Sigmoid colon (tissue), 7 donors: ENCODE data around the gene YBX1. TPM values are rescaled to one million over a fixed set of nuclear protein-coding genes. Genes with fewer than 3 reads are reported as not detected.

Experiments used
- DNase-seq: peaks from one replicate; pipeline ENCODE4 v3.0.0-alpha.2; 2019
- H3K27ac ChIP-seq, 4 donors: fragments of 200-600 bp; sonication (generic); one replicate each; pipeline ENCODE4 v1.5.1; 2016 to 2019; ENCODE audit warnings: mild to moderate bottlenecking in 1 of 4
- H3K27me3 ChIP-seq, 3 donors: fragments of 200-600 bp; sonication (generic); one replicate each; pipeline ENCODE4 v1.5.1; 2019; ENCODE audit warnings: mild to moderate bottlenecking in 1 of 3
- H3K36me3 ChIP-seq, 4 donors: fragments of 200-600 bp; sonication (generic); one replicate each; pipeline ENCODE4 v1.5.1; 2016 to 2019
- H3K4me1 ChIP-seq, 4 donors: fragments of 200-600 bp; sonication (generic); one replicate each; pipeline ENCODE4 v1.5.1; 2017 to 2019
- H3K4me3 ChIP-seq, 4 donors: fragments of 200-600 bp; sonication (generic); one replicate each; pipeline ENCODE4 v1.5.1; 2017 to 2019; ENCODE audit warnings: mild to moderate bottlenecking in 2 of 4, moderate library complexity in 1 of 4
- H3K9me3 ChIP-seq, 4 donors: fragments of 200-600 bp in 3 of 4; sonication (generic) in 3 of 4; one replicate each; pipeline versions ENCODE4 v1.5.1 to v1.6.1; 2013 to 2019
- EP300 ChIP-seq, 4 donors: sonication (generic); formaldehyde crosslinking; IDR thresholded peaks; one replicate each; pipeline ENCODE4 v1.6.1; 2017; ENCODE audit warnings: antibody characterized with exemption in 4 of 4
- POLR2A ChIP-seq, 2 donors: fragments of 450-650 bp; IDR thresholded peaks; one replicate each; pipeline ENCODE4 v1.6.1; 2016; ENCODE audit warnings: antibody characterized with exemption in 2 of 2, mild to moderate bottlenecking in 2 of 2, moderate library complexity in 2 of 2
- POLR2AphosphoS5 ChIP-seq, 4 donors: sonication (generic); formaldehyde crosslinking; IDR thresholded peaks; one replicate each; pipeline ENCODE4 v1.6.1; 2017; ENCODE audit warnings: antibody characterized with exemption in 4 of 4
- WGBS, 2 donors: extraction: QIAGEN DNeasy Blood & Tissue Kit; methylation state at CpG; one replicate each; pipeline ENCODE4 v1.1.7; 2013; 5-methylcytosine and 5-hydroxymethylcytosine counted together
- intact Hi-C: fragments of 100-400 bp; cut with DNase I; formaldehyde crosslinking; loops from one replicate; pipeline ENCODE4 v1.15.1; 2023
- polyA plus RNA-seq, 3 donors: library from polyadenylated mRNA; stranded (reverse); fragments of 200-250 nt; gene quantifications; one replicate each; pipeline ENCODE4 v1.2.3, GENCODE V29; 2013
- total RNA-seq, 4 donors: library from RNA; depleted of rRNA; stranded (reverse); fragments of >200 nt; gene quantifications; one replicate each; pipeline ENCODE4 v1.1.0, GENCODE V29; 2016
- TF ChIP-seq, protein P1 (sequence below), 4 experiments: fragments of 450-650 bp in 3 of 4; fragments of 200-600 bp in 1 of 4; IDR thresholded peaks; one replicate each; pipeline ENCODE4 v1.5.1; 2016 to 2019; ENCODE audit warnings: antibody characterized with exemption in 4 of 4, mild to moderate bottlenecking in 3 of 4, moderate library complexity in 2 of 4
- donor health status: healthy with polysubstance abuse.
- donor health status: Bipolar disorder and iron deficiency.
- donor health status: healthy.

The YBX1 gene
- total and polyA plus RNA-seq, 7 donors: 685 to 897 (median 763) TPM

DNA sequence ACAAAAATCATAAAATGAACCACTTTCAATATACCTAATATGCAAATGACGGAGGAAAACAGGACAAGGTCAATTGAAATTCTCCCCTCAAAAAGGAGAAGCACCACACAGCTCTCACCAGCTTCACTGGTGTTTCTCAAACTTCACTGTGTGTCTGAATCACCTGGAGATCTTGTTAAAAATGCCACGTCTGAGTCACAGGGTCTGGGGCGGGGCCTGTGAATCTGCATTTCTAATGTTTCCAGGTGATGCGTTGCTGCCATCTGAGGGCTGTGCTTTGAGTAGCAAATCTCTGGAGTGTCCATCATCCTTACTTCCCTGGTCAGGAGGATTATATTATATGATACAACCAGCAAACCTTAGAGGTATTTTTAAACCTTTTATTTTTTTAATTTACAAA lies 48.8 kb downstream of the YBX1 start:
- Histone ChIP-seq H3K27me3 (no peaks in the 10 kb centered on the region), H3K4me3 (no peak overlapping the region), H3K9me3 (no peaks in the 10 kb centered on the region), H3K27ac (no peak overlapping the region), H3K4me1 (no peaks in the 10 kb centered on the region), H3K36me3 (no peaks in the 10 kb centered on the region)
- WGBS, 2 donors: 55 to 70% methylated on average over 4 of the region's 4 CpGs
- TF ChIP-seq EP300 (IDR thresholded peaks at IDR 0.05): no peak
- TF ChIP-seq, protein P1, sequence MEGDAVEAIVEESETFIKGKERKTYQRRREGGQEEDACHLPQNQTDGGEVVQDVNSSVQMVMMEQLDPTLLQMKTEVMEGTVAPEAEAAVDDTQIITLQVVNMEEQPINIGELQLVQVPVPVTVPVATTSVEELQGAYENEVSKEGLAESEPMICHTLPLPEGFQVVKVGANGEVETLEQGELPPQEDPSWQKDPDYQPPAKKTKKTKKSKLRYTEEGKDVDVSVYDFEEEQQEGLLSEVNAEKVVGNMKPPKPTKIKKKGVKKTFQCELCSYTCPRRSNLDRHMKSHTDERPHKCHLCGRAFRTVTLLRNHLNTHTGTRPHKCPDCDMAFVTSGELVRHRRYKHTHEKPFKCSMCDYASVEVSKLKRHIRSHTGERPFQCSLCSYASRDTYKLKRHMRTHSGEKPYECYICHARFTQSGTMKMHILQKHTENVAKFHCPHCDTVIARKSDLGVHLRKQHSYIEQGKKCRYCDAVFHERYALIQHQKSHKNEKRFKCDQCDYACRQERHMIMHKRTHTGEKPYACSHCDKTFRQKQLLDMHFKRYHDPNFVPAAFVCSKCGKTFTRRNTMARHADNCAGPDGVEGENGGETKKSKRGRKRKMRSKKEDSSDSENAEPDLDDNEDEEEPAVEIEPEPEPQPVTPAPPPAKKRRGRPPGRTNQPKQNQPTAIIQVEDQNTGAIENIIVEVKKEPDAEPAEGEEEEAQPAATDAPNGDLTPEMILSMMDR (IDR thresholded peaks at IDR 0.05): no peak
- no peak for TF ChIP-seq POLR2A (IDR thresholded peaks at IDR 0.05)
- no peak for TF ChIP-seq POLR2AphosphoS5 (IDR thresholded peaks at IDR 0.05)
- no peak for DNase-seq
- intact Hi-C loops: no loop called here

DNA sequence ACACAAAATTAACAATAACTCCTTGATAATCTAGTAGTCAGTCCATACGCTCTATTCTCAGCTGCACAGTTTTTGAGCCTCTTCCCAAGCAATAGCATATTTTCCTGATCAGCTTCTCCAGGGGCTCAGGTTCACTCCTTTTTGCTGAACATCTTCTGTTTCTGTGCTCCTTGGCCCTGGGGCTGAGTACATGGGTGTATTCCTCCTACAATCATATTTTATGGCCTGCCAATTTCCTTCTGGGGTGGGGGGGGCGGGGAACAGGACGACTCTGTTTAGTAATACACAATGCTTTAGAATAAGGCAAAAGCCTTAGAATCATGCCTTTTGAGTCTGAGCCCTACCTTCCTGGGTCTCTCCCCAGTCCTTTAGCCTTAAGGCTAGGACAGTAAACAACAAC lies 49.4 kb downstream of the YBX1 start:
- Histone ChIP-seq H3K36me3 (no peaks in the 10 kb centered on the region), H3K27ac (no peak overlapping the region), H3K4me3 (no peak overlapping the region), H3K27me3 (no peaks in the 10 kb centered on the region), H3K4me1 (no peaks in the 10 kb centered on the region), H3K9me3 (no peaks in the 10 kb centered on the region)
- no peak for DNase-seq
- WGBS, 2 donors: 23 to 72% methylated on average over 3 of the region's 3 CpGs
- no peak for TF ChIP-seq EP300 (IDR thresholded peaks at IDR 0.05)
- no peak for TF ChIP-seq POLR2AphosphoS5 (IDR thresholded peaks at IDR 0.05)
- TF ChIP-seq, protein P1 (IDR thresholded peaks at IDR 0.05): no peak
- TF ChIP-seq POLR2A (IDR thresholded peaks at IDR 0.05): no peak
- intact Hi-C loops: no loop called here

DNA sequence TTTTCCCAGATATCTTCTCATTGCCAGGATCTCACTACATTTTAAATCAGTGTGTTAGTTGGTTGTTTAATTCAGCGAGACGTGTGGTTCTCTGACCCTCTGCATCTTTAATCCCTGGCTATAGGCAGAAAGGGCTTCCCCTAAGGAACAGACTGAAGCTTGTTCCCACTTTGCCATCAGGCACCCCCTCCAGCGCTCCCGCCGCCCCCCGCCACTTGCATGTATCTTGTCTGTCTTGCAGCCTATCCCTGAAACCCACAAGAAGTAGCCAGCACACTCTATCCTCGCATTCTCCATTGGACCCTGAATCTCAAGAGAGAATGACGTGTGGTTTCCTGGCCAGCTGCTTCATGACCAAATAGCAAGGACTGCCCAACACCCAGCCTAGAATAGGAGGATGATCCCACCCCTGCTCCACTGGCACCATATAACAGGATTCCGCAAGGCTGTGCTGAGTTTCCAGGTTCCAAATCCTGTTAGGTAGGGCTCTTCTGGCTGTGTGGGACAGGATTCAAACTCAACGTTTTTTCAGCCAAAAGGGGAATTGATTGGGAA lies 50.0 kb downstream of the YBX1 start:
- no peak overlapping the region for H3K27ac ChIP-seq
- TF ChIP-seq, protein P1 (IDR thresholded peaks at IDR 0.05): no peak
- TF ChIP-seq POLR2A (IDR thresholded peaks at IDR 0.05): no peak
- no peak for TF ChIP-seq EP300 (IDR thresholded peaks at IDR 0.05)
- no peak for TF ChIP-seq POLR2AphosphoS5 (IDR thresholded peaks at IDR 0.05)
- H3K27me3 ChIP-seq: no peaks in the 10 kb centered on the region
- intact Hi-C loops: no loop called here
- no peak overlapping the region for H3K4me3 ChIP-seq
- no peaks in the 10 kb centered on the region for H3K9me3 ChIP-seq
- DNase-seq: no peak
- WGBS, 2 donors: 82 to 83% methylated on average over 10 of the region's 10 CpGs
- no peaks in the 10 kb centered on the region for H3K4me1 ChIP-seq
- H3K36me3 ChIP-seq: no peaks in the 10 kb centered on the region

DNA sequence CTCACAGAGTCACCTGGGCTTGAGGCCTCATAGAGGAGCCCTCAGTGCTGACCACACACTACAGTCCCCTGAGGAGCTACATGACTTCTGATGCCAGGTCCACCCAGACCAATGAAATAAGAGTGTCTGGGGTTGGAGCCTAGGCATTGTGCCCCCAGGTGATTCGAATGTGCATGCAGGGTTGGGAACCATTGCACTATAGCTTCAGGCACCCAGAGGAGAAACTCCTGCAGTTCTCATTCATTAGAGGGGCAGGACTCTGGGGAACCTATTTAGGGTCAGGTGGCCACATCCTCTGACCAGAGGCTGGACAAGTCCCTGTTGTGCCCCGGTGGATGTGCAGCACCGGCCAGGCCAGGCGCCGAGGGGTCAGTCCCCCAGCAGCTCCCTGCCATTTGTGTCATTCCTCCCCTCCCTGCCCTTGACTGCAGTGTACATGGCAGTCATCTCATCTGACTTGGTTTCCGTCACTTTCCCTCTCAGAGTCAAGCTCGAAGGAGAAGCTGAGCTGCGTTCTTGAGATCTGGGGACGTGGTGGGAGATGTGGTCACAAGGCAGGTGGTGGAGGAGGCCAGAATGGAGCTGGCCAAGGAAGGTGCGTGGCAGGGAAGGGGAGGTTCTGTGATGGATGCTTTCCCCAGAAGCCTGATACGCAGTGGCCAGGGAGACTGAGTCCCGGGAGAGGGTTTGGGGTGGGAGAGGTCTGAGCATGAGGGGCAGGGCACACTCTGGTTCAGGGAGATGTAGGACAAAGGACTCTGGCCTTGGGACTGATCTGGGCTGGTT lies 51.4 kb downstream of the YBX1 start:
- DNase-seq: no peak
- 91 to 94% methylated on average over 12 of the region's 12 CpGs for WGBS, 2 donors
- Histone ChIP-seq H3K9me3 (no peaks in the 10 kb centered on the region), H3K4me1 (no peaks in the 10 kb centered on the region), H3K36me3 (no peaks in the 10 kb centered on the region), H3K4me3 (no peak overlapping the region), H3K27me3 (no peaks in the 10 kb centered on the region), H3K27ac (no peak overlapping the region)
- TF ChIP-seq POLR2A (IDR thresholded peaks at IDR 0.05) (no peak), POLR2AphosphoS5 (IDR thresholded peaks at IDR 0.05) (no peak)
- intact Hi-C loops: no loop called here

DNA sequence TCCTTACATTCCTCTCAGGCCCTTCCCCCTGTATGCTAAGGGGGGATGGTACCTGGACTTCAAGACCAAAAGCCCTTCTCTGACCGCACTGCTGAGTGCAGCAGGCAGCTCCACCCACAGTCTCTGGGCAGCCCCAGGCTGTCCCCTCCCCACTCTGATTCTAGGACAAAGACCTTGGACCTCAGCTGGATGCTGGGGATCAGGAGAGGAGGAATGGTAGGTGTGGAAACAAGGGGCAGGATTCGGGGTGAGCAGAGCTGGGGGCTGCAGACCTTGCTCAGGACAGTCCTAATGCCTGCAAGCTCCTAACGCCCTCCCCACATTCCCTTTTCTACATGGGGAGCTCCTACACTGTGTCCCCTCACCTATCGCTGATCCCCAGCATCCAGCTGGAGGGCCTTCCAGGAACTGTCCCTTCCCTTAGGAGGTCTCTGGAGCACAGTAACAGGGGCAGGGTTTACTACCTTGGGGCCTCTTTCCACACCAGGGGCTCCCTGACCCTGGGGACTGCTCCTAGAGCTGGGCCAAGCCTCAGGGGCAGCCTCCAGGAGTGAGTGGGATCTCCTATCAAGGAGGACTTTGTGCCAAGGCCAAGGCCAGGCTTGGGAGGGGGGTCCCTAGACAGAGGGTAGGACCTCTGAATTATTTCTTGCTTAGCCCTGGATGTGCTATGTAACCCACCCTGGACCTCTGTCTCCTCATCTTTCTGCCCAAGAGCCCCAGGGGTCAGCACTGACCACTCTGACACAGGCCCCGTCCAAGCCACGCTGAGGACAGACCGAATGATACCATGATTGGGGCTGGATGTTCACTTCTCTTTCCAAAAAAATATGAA lies 52.2 kb downstream of the YBX1 start:
- no peak overlapping the region for H3K27ac ChIP-seq
- H3K9me3 ChIP-seq: no peaks in the 10 kb centered on the region
- no peaks in the 10 kb centered on the region for H3K36me3 ChIP-seq
- intact Hi-C loops: no loop called here
- TF ChIP-seq, protein P1 (IDR thresholded peaks at IDR 0.05): no peak
- no peak for TF ChIP-seq POLR2AphosphoS5 (IDR thresholded peaks at IDR 0.05)
- TF ChIP-seq POLR2A (IDR thresholded peaks at IDR 0.05): no peak
- TF ChIP-seq EP300 (IDR thresholded peaks at IDR 0.05): no peak
- H3K4me3 ChIP-seq: no peak overlapping the region
- 92 to 93% methylated on average over 7 of the region's 7 CpGs for WGBS, 2 donors
- no peak for DNase-seq
- H3K27me3 ChIP-seq: no peaks in the 10 kb centered on the region
- no peaks in the 10 kb centered on the region for H3K4me1 ChIP-seq
